CD14-positive monocyte (primary cell): ENCODE measurements around the gene CLDN6. TPM values are rescaled to one million over a fixed set of nuclear protein-coding genes. Genes with fewer than 3 reads are reported as not detected.

Experiments used
- DNase-seq, 3 donors: peaks; one replicate each; pipeline ENCODE4 v3.0.0-alpha.2; 2011 to 2022
- H2AFZ ChIP-seq: 2 replicates; pipeline ENCODE4 v1.6.0; 2012; ENCODE audit warnings: mild to moderate bottlenecking, low read depth, low read length, inconsistent platforms; ENCODE audit not compliant: insufficient read depth, poor library complexity, severe bottlenecking
- H3K27ac ChIP-seq, 2 donors: 1 replicate in 1 of 2; 2 replicates in 1 of 2; pipeline ENCODE4 v1.5.1; 2012 to 2013; ENCODE audit warnings: low read length in 2 of 2, control low read depth in 1 of 2, inconsistent platforms in 1 of 2, low read depth in 1 of 2, mild to moderate bottlenecking in 1 of 2
- H3K27me3 ChIP-seq, 2 donors: one replicate each; pipeline versions ENCODE4 v1.6.0 to v1.6.1; 2011 to 2013; ENCODE audit warnings: low read length in 2 of 2; ENCODE audit not compliant: control insufficient read depth in 2 of 2, insufficient read depth in 2 of 2
- H3K36me3 ChIP-seq, 2 donors: replicated peaks in 1 of 2; 1 replicate in 1 of 2; 2 replicates in 1 of 2; pipeline versions ENCODE4 v1.5.1 to v1.6.1; 2012 to 2013; ENCODE audit warnings: low read length in 2 of 2, control low read depth in 1 of 2, inconsistent platforms in 1 of 2, mild to moderate bottlenecking in 1 of 2; ENCODE audit not compliant: insufficient read depth in 2 of 2, control insufficient read depth in 1 of 2
- H3K4me1 ChIP-seq, 2 donors: 1 replicate in 1 of 2; 2 replicates in 1 of 2; pipeline versions ENCODE4 v1.5.1 to v1.6.1; 2012 to 2013; ENCODE audit warnings: low read length in 2 of 2, control low read depth in 1 of 2, inconsistent platforms in 1 of 2, mild to moderate bottlenecking in 1 of 2, moderate library complexity in 1 of 2; ENCODE audit not compliant: insufficient read depth in 2 of 2, control insufficient read depth in 1 of 2
- H3K4me2 ChIP-seq: replicated peaks from 2 replicates; pipeline ENCODE3; 2012; ENCODE audit warnings: low read length, moderate library complexity, mild to moderate bottlenecking; ENCODE audit not compliant: poor library complexity, severe bottlenecking; ENCODE audit errors: extremely low read depth
- H3K4me3 ChIP-seq, 3 experiments: fragments of 200-600 bp in 1 of 3; sonication (generic) in 1 of 3; replicated peaks in 1 of 3; 1 replicate in 2 of 3; 2 replicates in 1 of 3; pipeline ENCODE4 v1.5.1; 2011 to 2013; ENCODE audit warnings: low read length in 3 of 3, mild to moderate bottlenecking in 3 of 3, control low read depth in 2 of 3, low read depth in 2 of 3, inconsistent platforms in 1 of 3, moderate library complexity in 1 of 3
- H3K79me2 ChIP-seq: 2 replicates; pipeline ENCODE4 v1.6.0; 2012; ENCODE audit warnings: mild to moderate bottlenecking, control low read depth, inconsistent platforms, low read length, moderate library complexity; ENCODE audit not compliant: insufficient read depth
- H3K9ac ChIP-seq: 2 replicates; pipeline ENCODE4 v1.6.0; 2017; ENCODE audit warnings: low read length, mild to moderate bottlenecking; ENCODE audit not compliant: insufficient read depth, poor library complexity, severe bottlenecking
- H3K9me3 ChIP-seq, 2 donors: replicated peaks in 1 of 2; 1 replicate in 1 of 2; 2 replicates in 1 of 2; pipeline versions ENCODE4 v1.5.1 to v1.6.1; 2012 to 2013; ENCODE audit warnings: low read length in 2 of 2, control low read depth in 1 of 2; ENCODE audit not compliant: control insufficient read depth in 1 of 2, insufficient read depth in 1 of 2
- H4K20me1 ChIP-seq: 2 replicates; pipeline ENCODE4 v1.6.0; 2012; ENCODE audit warnings: mild to moderate bottlenecking, low read length, control low read depth, moderate library complexity; ENCODE audit not compliant: insufficient read depth
- H3K27ac Mint-ChIP-seq, 7 donors: one replicate each; pipeline ENCODE4 v1.8.0; 2020; ENCODE audit warnings: mild to moderate bottlenecking in 7 of 7, mixed read lengths in 7 of 7, moderate library complexity in 6 of 7, inconsistent platforms in 2 of 7
- H3K27me3 Mint-ChIP-seq, 3 donors: one replicate each; pipeline ENCODE4 v1.8.0; 2021 to 2022; ENCODE audit warnings: low read depth in 3 of 3, mild to moderate bottlenecking in 3 of 3, mixed read lengths in 3 of 3, moderate library complexity in 3 of 3, inconsistent platforms in 1 of 3
- H3K36me3 Mint-ChIP-seq, 2 donors: one replicate each; pipeline ENCODE4 v1.8.0; 2020; ENCODE audit warnings: mixed read lengths in 2 of 2, inconsistent platforms in 1 of 2, mild to moderate bottlenecking in 1 of 2
- H3K4me1 Mint-ChIP-seq: one replicate; pipeline ENCODE4 v1.8.0; 2020; ENCODE audit warnings: mild to moderate bottlenecking, mixed read lengths
- H3K4me3 Mint-ChIP-seq, 2 donors: one replicate each; pipeline ENCODE4 v1.8.0; 2020; ENCODE audit warnings: mild to moderate bottlenecking in 2 of 2, mixed read lengths in 2 of 2, moderate library complexity in 1 of 2
- H3K9me3 Mint-ChIP-seq, 7 donors: one replicate each; pipeline ENCODE4 v1.8.0; 2020 to 2022; ENCODE audit warnings: mixed read lengths in 7 of 7, mild to moderate bottlenecking in 6 of 7, moderate library complexity in 6 of 7, inconsistent platforms in 2 of 7
- CTCF ChIP-seq: fragments of 200-600 bp; IDR thresholded peaks from one replicate; pipeline ENCODE4 v1.8.0; 2022; ENCODE audit warnings: antibody characterized with exemption, mild to moderate bottlenecking
- WGBS: methylation state at CpG from one replicate; pipeline ENCODE4 v1.1.5; 2013; ENCODE audit warnings: missing lambda C conversion rate; ENCODE audit not compliant: insufficient coverage; 5-methylcytosine and 5-hydroxymethylcytosine counted together
- intact Hi-C, 2 donors: fragments of 100-400 bp; cut with micrococcal nuclease; formaldehyde crosslinking; loops; one replicate each; pipeline versions ENCODE4 v1.15.0 to v1.15.1; 2023
- polyA plus RNA-seq, 3 donors: library from polyadenylated mRNA; depleted of rRNA in 1 of 3; unstranded in 2 of 3; stranded (reverse) in 1 of 3; fragments of 300-500 nt in 2 of 3; fragments of >200 nt in 1 of 3; fragmentation: Illumina TruSeq in 2 of 3; gene quantifications; 1 replicate in 2 of 3; 2 replicates in 1 of 3; pipeline ENCODE4 v1.2.3, GENCODE V29; 2012 to 2021

CLDN6 gene
- polyA plus RNA-seq, 3 donors: not detected

GRCh38 chr16:3025032-3026002 lies 7.3 kb upstream of the CLDN6 start:
- H3K4me2 ChIP-seq: no peak overlapping the region
- peaks cover 62 to 69% of the 10 kb centered on the region in 2 donors for H3K4me1 ChIP-seq
- peaks cover 19 to 25% (median 22%) of the 10 kb centered on the region in 3 donors for H3K27me3 Mint-ChIP-seq
- 97% methylated on average over 14 of the region's 18 CpGs for WGBS
- H3K79me2 ChIP-seq: no peaks in the 10 kb centered on the region
- no peak for TF ChIP-seq CTCF
- no peak overlapping the region for H3K4me3 ChIP-seq
- H3K9me3 ChIP-seq: peaks cover 0 to 6% of the 10 kb centered on the region in 2 donors
- DNase-seq: no peak
- intact Hi-C loops: loop anchor here in 1 of 2 donors (10.0 kb wide), 1 partner anchor 99 kb away; no protein-coding TSS in a partner anchor
- H3K9ac ChIP-seq: no peak overlapping the region
- peaks cover 77% of the 10 kb centered on the region for H4K20me1 ChIP-seq
- peaks cover 62% of the 10 kb centered on the region for H3K4me1 Mint-ChIP-seq
- H3K27ac ChIP-seq: no peak overlapping the region
- H3K4me3 Mint-ChIP-seq: peak overlapping the region; percentile 11 to 16
- H3K27ac Mint-ChIP-seq: no peak overlapping the region
- H3K9me3 Mint-ChIP-seq: peaks cover 0 to 18% (median 6%) of the 10 kb centered on the region in 7 donors
- no peak overlapping the region for H2AFZ ChIP-seq
- H3K36me3 ChIP-seq: peaks cover 19 to 21% of the 10 kb centered on the region in 2 donors
- peaks cover 14 to 19% of the 10 kb centered on the region in 2 donors for H3K27me3 ChIP-seq
- peaks cover 26 to 27% of the 10 kb centered on the region in 2 donors for H3K36me3 Mint-ChIP-seq

DNA sequence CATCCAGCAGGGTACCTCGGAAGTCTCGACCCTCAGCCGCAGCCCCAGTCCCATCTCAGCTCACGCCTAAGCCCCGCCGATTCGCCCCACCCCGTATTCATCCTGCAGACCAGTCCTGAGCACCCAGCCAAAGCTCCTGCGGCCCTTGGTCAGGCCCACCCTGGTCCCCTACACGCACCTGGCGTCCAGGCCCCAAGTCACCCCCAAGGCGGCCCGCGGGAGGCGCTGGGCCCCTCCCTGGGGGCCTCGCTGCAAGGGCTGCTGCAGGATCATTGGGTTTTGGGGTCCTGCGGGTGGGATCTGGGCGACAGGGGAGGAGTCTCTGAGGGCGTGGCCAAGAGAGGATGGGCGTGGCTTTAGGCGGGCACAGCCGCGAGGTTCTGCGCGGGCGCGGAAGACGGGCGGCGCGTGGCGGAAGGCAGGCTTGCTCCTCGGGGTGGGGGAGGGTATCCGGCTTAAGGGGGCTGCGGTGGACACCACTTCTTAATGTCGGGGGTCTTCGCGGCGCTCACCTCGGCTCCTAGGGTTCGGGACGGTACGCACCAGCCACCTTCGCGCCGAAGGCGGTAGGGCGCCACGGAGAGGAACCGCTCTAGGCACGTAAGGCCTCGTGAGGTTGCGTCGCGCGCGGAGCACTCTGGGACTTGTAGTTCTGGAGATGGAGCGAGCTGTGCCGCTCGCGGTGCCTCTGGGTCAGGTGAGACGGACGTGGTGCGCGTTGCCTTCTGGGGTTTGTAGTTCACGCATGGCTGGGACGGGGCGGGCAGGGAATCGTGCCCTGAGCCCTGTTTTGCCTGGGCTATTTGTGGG lies 5.9 kb upstream of the CLDN6 start, which contains the start of the genes HCFC1R1 and THOC6:
Gene HCFC1R1, minus strand, starts transcription at position 274 of the 810 bp plus-strand sequence. Its CDS starts 1 bp downstream, at position 273.
Gene THOC6, plus strand, starts transcription at position 367 of the 810 bp plus-strand sequence. Its CDS starts 292 bp downstream, at position 659.
- H3K36me3 Mint-ChIP-seq: peaks cover 19 to 24% of the 10 kb centered on the region in 2 donors
- intact Hi-C loops: loop anchor here (2.0 to 10.0 kb wide), 5 partner anchors 17 to 1248 kb away; partner anchors contain the start of genes ELOB (in 1 of the 2), PAQR4 (in 1 of the 2) and TFAP4 (in 1 of the 2)
- H3K27me3 ChIP-seq: peaks cover 3 to 9% of the 10 kb centered on the region in 2 donors

More for the DNA sequence above, 5.9 kb upstream of the CLDN6 start, which contains the start of the genes HCFC1R1 and THOC6:
- Histone ChIP-seq H3K4me1 (peaks cover 61 to 68% of the 10 kb centered on the region in 2 donors), H3K79me2 (no peaks in the 10 kb centered on the region), H3K4me2 (peak within 1 kb of the TSS; percentile 99), H2AFZ (peak within 1 kb of the TSS; percentile 81), H3K36me3 (peaks cover 19 to 21% of the 10 kb centered on the region in 2 donors), H3K9me3 (no peaks in the 10 kb centered on the region), H3K27ac (peak within 1 kb of the TSS; percentile 34 to 96), H3K4me3 (peak within 1 kb of the TSS; percentile 44 to 91 (median 58)), H3K9ac (peak within 1 kb of the TSS; percentile 86), H4K20me1 (peaks cover 74% of the 10 kb centered on the region)
- H3K9me3 Mint-ChIP-seq: peaks cover 0 to 10% (median 1%) of the 10 kb centered on the region in 7 donors
- peaks cover 54% of the 10 kb centered on the region for H3K4me1 Mint-ChIP-seq
- peaks cover 15 to 20% (median 16%) of the 10 kb centered on the region in 3 donors for H3K27me3 Mint-ChIP-seq
- WGBS: under 1% methylated on average over 69 of the region's 69 CpGs
- peak within 1 kb of the TSS; percentile 88 to 96 for H3K4me3 Mint-ChIP-seq
- no peak for TF ChIP-seq CTCF
- H3K27ac Mint-ChIP-seq: peak within 1 kb of the TSS; percentile 87 to 99 (median 95)
- peak; percentile 95 to 96 (median 96) for DNase-seq
